SU-DHL-6 (cell line): ENCODE data around the gene OLAH.
"Not testable (repeated sequence)": the region's sequence is repeated elsewhere in the genome, so short reads cannot be mapped to it uniquely, and the experiment has no call there.

Experiments
- H2AFZ ChIP-seq: fragments of 200-600 bp; sonication (generic); 2 replicates; pipeline ENCODE4 v1.6.1; 2014; ENCODE audit warnings: low read depth, mild to moderate bottlenecking, moderate library complexity, mixed read lengths, antibody characterized with exemption, low read length; ENCODE audit not compliant: severe bottlenecking
- H3F3A ChIP-seq: fragments of 200-600 bp; shearing (Covaris generic); 2 replicates; pipeline ENCODE4 v1.6.0; 2016; ENCODE audit warnings: antibody characterized with exemption, mild to moderate bottlenecking; ENCODE audit not compliant: insufficient read depth
- H3K27ac ChIP-seq: fragments of 200-600 bp; sonication (generic); 2 replicates; pipeline ENCODE4 v1.5.1; 2016; ENCODE audit warnings: low read depth, mild to moderate bottlenecking, low read length, moderate library complexity, mixed read lengths
- H3K27me3 ChIP-seq: fragments of 200-600 bp; sonication (generic), shearing (Covaris generic); 2 replicates; pipeline ENCODE4 v1.6.0; 2014; ENCODE audit warnings: mild to moderate bottlenecking, low read length
- H3K36me3 ChIP-seq: fragments of 200-600 bp; sonication (generic); 2 replicates; pipeline ENCODE4 v1.6.1; 2014; ENCODE audit warnings: mild to moderate bottlenecking, low read length, mixed read lengths
- H3K4me2 ChIP-seq: fragments of 300-600, 200-600 bp; shearing (Covaris generic), sonication (generic); 2 replicates; pipeline ENCODE4 v1.6.0; 2014; ENCODE audit warnings: low read length, low read depth, mild to moderate bottlenecking; ENCODE audit not compliant: poor library complexity, severe bottlenecking
- H3K4me3 ChIP-seq: fragments of 200-600 bp; sonication (generic); 2 replicates; pipeline ENCODE4 v1.5.1; 2014; ENCODE audit warnings: antibody characterized with exemption, low read length, mild to moderate bottlenecking, mixed read lengths; ENCODE audit not compliant: insufficient read depth, poor library complexity, severe bottlenecking
- H3K79me2 ChIP-seq: fragments of 200-600 bp; sonication (generic); 2 replicates; pipeline ENCODE4 v1.6.1; 2014; ENCODE audit warnings: mild to moderate bottlenecking, low read length, moderate library complexity; ENCODE audit not compliant: insufficient read depth
- H3K9ac ChIP-seq: fragments of 200-600 bp; sonication (generic); 2 replicates; pipeline ENCODE4 v1.7.0; 2014; ENCODE audit warnings: mild to moderate bottlenecking, low read length
- H3K9me2 ChIP-seq: fragments of 200-600 bp; sonication (generic); replicated peaks from 2 replicates; pipeline ENCODE4 v1.6.1; 2014; ENCODE audit warnings: low read length; ENCODE audit not compliant: insufficient read depth
- H3K9me3 ChIP-seq: fragments of 200-600 bp; sonication (generic); 2 replicates; pipeline ENCODE4 v1.6.1; 2014; ENCODE audit warnings: low read length, mixed read lengths; ENCODE audit not compliant: insufficient read depth
- H4K20me1 ChIP-seq: fragments of 200-600 bp; sonication (generic); 2 replicates; pipeline ENCODE4 v1.6.1; 2014; ENCODE audit warnings: low read depth, mild to moderate bottlenecking, antibody characterized with exemption, low read length, moderate library complexity, mixed read lengths
- CTCF ChIP-seq: fragments of 200-600 bp; sonication (generic); IDR thresholded peaks from one replicate; pipeline ENCODE4 v1.5.1; 2017; ENCODE audit warnings: antibody characterized with exemption, mild to moderate bottlenecking, low read length, moderate library complexity; ENCODE audit not compliant: insufficient read depth, poor library complexity, severe bottlenecking
- EZH2phosphoT487 ChIP-seq: fragments of 200-600 bp; sonication (generic), shearing (Covaris generic); conservative IDR thresholded peaks from 2 replicates; pipeline ENCODE4 v1.6.1; 2018; ENCODE audit warnings: mild to moderate bottlenecking, antibody characterized with exemption, low read length, moderate library complexity, mixed read lengths

The OLAH gene

GRCh38 chr10:15024017-15025004 is 19.4 kb upstream of the OLAH start:
- not testable (repeated sequence) for H4K20me1 ChIP-seq, H3K9ac ChIP-seq, H3F3A ChIP-seq, H3K79me2 ChIP-seq, H2AFZ ChIP-seq, H3K27me3 ChIP-seq, H3K4me2 ChIP-seq, H3K27ac ChIP-seq, H3K36me3 ChIP-seq, H3K9me2 ChIP-seq, H3K9me3 ChIP-seq, H3K4me3 ChIP-seq

- not testable (repeated sequence) for H2AFZ ChIP-seq, H3K9me2 ChIP-seq, H3K4me2 ChIP-seq, H3K27me3 ChIP-seq, H3K9me3 ChIP-seq, H3F3A ChIP-seq, H3K79me2 ChIP-seq, H3K9ac ChIP-seq, H3K27ac ChIP-seq, H3K4me3 ChIP-seq, H4K20me1 ChIP-seq, H3K36me3 ChIP-seq
Observed at GRCh38 chr10:15025040-15025439, 18.7 kb upstream of the OLAH start.

GRCh38 chr10:15027741-15028140 is 16.0 kb upstream of the OLAH start:
- TF ChIP-seq EZH2phosphoT487 (no peak), CTCF (no peak)
- Histone ChIP-seq H3K27me3 (no peaks in the 10 kb centered on the region), H3K27ac (no peak overlapping the region), H3K4me3 (no peak overlapping the region), H3K9me3 (no peaks in the 10 kb centered on the region), H3K79me2 (no peaks in the 10 kb centered on the region), H2AFZ (no peak overlapping the region), H3F3A (no peaks in the 10 kb centered on the region), H4K20me1 (no peaks in the 10 kb centered on the region), H3K9ac (no peak overlapping the region), H3K36me3 (no peaks in the 10 kb centered on the region), H3K9me2 (no peaks in the 10 kb centered on the region), H3K4me2 (no peak overlapping the region)

- no peaks in the 10 kb centered on the region for H3K36me3 ChIP-seq
- H3K27me3 ChIP-seq: no peaks in the 10 kb centered on the region
- H3K27ac ChIP-seq: no peak overlapping the region
- H3K79me2 ChIP-seq: no peaks in the 10 kb centered on the region
- H3K4me3 ChIP-seq: no peak overlapping the region
- H4K20me1 ChIP-seq: no peaks in the 10 kb centered on the region
- no peaks in the 10 kb centered on the region for H3F3A ChIP-seq
- no peak overlapping the region for H3K4me2 ChIP-seq
- no peaks in the 10 kb centered on the region for H3K9me2 ChIP-seq
- H2AFZ ChIP-seq: no peak overlapping the region
- H3K9me3 ChIP-seq: no peaks in the 10 kb centered on the region
- H3K9ac ChIP-seq: no peak overlapping the region
- TF ChIP-seq CTCF: no peak
- no peak for TF ChIP-seq EZH2phosphoT487
Observed at GRCh38 chr10:15035385-15036301, 8.1 kb upstream of the OLAH start.
